HG02852 (cell line): ENCODE results near the gene CFAP20DC.
A peak's percentile ranks its signal among the peaks of the same experiment; 100 is the strongest.
"Not testable (repeated sequence)": the region's sequence is repeated elsewhere in the genome, so short reads cannot be mapped to it uniquely, and the experiment has no call there.

Experiments used
- ATAC-seq: cut with Tn5 transposase; IDR thresholded peaks from one replicate; pipeline ENCODE4 v1.9.1; 2021; ENCODE audit warnings: mild to moderate bottlenecking, moderate library complexity; ENCODE audit not compliant: unreplicated experiment

CFAP20DC gene

GRCh38 chr3:58754074-58754473 is 295.8 kb downstream of the CFAP20DC start:
- ATAC-seq = peak; percentile 65

GRCh38 chr3:58751882-58752567 is 297.8 kb downstream of the CFAP20DC start:
- no peak for ATAC-seq

- ATAC-seq = no peak
Observed at GRCh38 chr3:58751235-58751634, 298.6 kb downstream of the CFAP20DC start.

- no peak for ATAC-seq
Observed at GRCh38 chr3:58749948-58750347, 299.9 kb downstream of the CFAP20DC start.

- ATAC-seq = no peak
Observed at GRCh38 chr3:58748024-58748423, 301.8 kb downstream of the CFAP20DC start.

GRCh38 chr3:58746758-58747157 is 303.1 kb downstream of the CFAP20DC start:
- no peak for ATAC-seq

GRCh38 chr3:58743296-58743695 is 306.5 kb downstream of the CFAP20DC start:
- ATAC-seq = no peak

- no peak for ATAC-seq
Observed at GRCh38 chr3:58742239-58742638, 307.6 kb downstream of the CFAP20DC start.

GRCh38 chr3:58737644-58738043 is 312.2 kb downstream of the CFAP20DC start:
- no peak for ATAC-seq

- ATAC-seq = no peak
Observed at GRCh38 chr3:58731673-58732072, 318.2 kb downstream of the CFAP20DC start.

GRCh38 chr3:58728723-58729122 is 321.1 kb downstream of the CFAP20DC start:
- no peak for ATAC-seq

GRCh38 chr3:58725326-58725853 is 324.4 kb downstream of the CFAP20DC start:
- ATAC-seq = peak; percentile 52

- no peak for ATAC-seq
Observed at GRCh38 chr3:58724336-58724735, 325.5 kb downstream of the CFAP20DC start.

- no peak for ATAC-seq
Observed at GRCh38 chr3:58723173-58723572, 326.7 kb downstream of the CFAP20DC start.

- no peak for ATAC-seq
Observed at GRCh38 chr3:58722561-58722960, 327.3 kb downstream of the CFAP20DC start.

- ATAC-seq = no peak
Observed at GRCh38 chr3:58720526-58720925, 329.3 kb downstream of the CFAP20DC start.

GRCh38 chr3:58719684-58720083 is 330.1 kb downstream of the CFAP20DC start:
- no peak for ATAC-seq

- ATAC-seq = no peak
Observed at GRCh38 chr3:58713715-58714401, 336.0 kb downstream of the CFAP20DC start.

- ATAC-seq = no peak
Observed at GRCh38 chr3:58711871-58712270, 338.0 kb downstream of the CFAP20DC start.

GRCh38 chr3:58708983-58709382 is 340.8 kb downstream of the CFAP20DC start:
- not testable (repeated sequence) for ATAC-seq

- ATAC-seq = no peak
Observed at GRCh38 chr3:58708116-58708791, 341.6 kb downstream of the CFAP20DC start.
